Activated CD8-positive, alpha-beta memory T cell treated with anti-CD3 and anti-CD28 coated beads for 1 hour (primary cell): ENCODE results near the gene OGA.

Experiments used
- DNase-seq, 2 donors: peaks; one replicate each; pipeline ENCODE4 v3.0.0-alpha.2; 2020; ENCODE audit warnings: low read depth in 1 of 2; ENCODE audit errors: extremely low read depth in 1 of 2

OGA gene

DNA sequence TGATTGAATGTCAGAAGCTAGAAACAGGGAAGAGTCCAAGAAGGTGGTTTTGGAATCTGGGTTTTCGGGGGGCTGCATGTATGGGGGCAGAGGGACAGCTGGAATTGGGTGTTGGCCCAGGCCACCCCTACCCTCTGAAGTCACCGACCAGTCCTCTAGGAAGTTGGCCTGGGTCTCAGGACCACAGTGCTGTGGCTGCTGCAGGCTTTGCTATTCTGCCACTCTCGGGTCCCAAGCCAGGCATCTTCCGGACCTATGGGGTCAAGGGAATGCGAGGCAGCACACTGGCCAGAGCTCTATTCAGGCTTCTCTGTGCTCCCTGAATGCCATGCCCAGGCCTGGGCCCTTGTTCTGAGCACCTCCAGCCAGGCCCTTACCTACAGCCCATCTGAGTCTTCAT is 55.5 kb downstream of the OGA start:
- DNase-seq: no peak

DNA sequence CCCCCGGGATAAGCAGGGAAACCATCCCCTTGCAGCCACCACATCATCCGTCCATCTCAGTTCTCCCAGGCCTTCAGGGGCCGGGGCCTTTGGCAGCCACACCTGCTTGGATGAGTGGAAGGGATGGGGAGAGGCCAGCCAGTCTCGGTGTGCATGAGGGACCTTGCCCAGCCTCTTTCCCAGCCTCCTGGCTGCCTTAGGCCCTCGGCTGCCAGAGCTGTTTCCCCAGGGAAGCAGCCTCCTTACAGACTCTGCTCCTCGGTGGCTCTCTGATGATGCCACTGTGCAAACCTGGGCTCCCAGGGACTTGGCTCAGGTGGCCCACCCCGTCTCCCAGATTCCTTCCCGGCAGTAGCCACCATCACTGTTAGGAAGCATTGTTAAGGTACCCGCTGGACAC is 57.0 kb downstream of the OGA start:
- no peak for DNase-seq

DNA sequence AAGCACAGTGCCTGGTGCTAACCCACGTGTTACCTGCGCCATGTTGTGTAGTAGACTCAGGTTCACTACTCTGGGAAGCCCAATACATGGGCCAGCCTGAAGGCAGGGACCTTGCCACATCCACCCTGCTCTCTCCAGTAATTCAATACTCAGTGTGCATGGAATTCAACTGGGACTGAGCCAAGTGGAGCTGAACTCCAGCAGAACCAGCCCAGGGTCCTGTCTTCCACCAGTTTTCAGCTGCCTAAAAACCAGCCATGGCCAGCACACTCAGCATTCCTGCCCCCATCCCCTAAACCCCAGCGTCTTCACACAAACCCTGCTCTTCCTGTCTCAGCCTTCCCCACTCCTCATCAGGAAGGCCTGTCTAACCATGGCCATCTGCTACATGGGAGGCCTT is 57.7 kb downstream of the OGA start:
- no peak for DNase-seq

DNA sequence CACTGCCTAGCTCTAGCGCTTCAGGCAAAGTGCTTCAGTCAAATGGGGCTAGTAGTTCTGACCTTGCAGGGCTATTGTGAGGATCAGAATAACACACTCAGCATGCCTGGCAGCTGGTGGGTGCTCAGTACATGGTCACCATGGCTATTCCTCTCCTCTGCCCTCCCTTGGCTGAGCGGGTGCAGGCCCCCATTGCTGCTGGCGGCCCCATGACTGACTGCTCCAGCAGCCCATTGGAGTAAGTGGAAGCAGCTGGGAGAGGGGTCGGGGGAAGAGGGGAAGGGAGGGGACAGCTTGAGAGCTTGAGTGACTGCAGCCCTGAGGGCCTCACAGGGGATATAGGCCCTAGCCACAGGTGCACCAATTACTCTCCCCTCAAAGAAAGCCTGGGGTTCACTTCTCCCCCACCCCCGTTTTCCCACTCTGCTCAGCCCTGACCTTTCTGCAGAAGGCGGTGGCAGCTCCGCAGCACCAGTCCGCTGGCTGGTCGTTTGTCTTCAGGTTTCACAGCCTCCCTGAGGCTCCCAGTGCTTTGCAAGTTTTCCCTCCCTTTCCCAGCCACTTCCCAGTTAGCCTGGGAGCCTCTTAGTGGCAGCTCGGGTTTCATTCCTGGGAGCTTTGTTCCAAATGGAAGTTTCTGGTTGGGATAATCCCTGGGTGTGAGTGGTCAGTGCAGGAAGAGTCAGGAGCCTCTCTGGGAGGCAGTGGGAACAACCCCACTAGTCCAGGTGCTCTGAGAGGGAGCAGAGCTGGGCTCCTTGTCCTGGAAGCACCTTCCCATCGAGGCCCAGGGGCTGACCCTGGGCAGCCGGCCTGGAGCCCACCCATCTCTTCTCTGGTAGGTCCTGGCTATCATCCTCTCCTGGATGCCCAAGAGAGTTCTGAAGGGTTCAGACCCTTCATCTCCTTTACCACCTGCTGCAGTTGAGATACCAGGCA is 58.7 kb downstream of the OGA start:
- DNase-seq: no peak

DNA sequence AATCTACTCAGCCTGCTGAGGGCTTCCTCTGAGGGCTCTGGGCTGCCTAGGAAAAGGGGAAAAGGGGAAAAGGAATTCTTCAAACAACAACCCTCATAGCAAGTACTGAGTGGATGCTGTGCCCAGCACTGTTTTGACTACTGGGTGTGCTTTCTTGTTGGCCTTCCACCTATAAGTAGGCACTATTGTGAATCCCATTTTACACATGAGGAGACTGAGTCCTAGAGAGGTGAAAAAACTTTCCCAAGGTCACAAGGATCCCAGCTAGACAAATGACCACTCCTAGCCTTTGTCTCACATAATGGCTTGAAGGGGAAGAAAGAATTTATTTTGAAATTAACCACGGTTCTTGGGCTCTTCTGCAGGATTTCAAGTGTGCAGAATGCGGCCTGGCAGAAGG is 59.4 kb downstream of the OGA start:
- DNase-seq: no peak

DNA sequence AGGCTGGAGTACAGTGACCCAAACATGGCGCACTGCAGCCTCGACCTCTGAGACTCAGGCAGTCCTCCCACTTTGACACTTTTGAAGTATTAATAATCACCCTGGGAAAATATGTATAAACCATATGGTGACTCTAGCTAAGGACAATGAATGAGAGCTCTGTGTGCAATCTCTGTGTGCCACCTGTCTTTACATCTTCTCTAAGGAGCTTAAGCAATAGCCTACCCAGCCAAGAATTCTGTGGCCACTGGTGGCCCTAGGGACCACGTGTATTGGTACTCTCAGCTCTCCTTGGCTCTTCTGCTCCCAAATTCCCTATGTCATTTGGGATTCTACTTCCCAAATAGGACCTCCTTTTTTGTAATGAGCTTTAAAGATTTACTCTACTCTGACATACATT is 66.0 kb downstream of the OGA start:
- DNase-seq: no peak

DNA sequence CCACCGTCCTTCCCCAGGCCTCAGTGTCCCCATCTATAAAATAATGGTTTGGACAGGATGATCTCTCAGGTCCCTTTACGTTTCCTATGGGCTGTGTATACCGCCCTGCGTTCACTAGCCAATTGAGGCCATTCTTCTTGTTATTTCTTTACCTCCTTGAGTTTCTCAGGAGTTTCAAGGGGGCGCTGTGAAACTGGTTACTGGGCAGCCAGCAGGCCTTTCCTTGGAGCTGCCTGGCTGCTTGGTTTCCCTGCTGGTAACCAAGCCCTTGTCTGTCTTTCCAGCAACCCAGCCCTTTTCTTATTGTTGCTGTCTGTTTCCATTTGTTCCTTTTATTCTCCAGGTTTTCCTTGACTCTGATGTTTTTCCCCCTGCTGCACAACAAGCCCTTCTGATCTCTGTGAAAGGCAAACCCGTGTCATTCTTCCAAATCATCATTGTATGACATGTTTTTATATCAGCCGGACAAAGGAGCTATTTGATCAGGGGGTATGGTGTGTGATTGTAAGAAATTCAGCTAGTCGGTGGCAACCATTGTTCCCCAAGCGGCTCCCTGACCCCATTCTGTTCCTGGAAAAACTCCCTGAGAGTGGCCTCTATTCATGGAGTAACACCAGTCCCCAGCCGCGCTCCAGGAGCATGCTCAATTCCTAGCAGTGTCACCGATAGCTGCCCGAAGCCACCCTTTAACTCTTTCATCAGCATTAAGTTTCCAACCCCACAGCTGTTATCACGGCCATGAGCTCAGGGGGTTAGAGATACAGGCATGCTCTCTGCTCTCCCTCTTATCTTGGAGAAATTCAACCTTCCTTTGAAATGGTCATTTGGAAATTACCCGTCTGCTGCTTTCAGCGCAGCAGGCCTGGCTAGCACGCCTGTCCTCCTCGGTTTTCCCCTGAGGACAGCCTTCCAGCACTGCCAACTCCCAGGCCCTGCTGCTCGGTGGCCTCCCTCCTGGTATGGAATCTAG is 68.9 kb downstream of the OGA start:
- DNase-seq: no peak

DNA sequence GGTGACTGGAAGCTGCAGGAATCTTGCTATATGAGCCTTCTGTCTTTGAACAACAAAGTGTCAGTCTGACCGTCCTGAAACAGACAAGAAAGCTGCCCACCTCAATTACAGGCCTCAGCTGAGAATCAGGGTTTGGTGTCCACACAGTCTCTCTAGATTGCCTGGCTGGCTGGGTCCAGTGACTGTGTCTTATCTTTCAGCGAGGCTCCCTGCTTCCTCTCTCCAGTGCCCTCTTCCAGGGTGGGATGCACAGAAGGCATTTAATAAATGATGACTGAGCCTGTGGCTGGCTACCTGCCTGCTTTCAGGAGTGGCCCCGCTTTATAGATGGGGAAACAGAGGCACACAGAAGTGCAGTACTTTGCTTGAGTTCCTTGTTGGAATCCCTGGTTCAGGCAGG is 69.7 kb downstream of the OGA start:
- no peak for DNase-seq

DNA sequence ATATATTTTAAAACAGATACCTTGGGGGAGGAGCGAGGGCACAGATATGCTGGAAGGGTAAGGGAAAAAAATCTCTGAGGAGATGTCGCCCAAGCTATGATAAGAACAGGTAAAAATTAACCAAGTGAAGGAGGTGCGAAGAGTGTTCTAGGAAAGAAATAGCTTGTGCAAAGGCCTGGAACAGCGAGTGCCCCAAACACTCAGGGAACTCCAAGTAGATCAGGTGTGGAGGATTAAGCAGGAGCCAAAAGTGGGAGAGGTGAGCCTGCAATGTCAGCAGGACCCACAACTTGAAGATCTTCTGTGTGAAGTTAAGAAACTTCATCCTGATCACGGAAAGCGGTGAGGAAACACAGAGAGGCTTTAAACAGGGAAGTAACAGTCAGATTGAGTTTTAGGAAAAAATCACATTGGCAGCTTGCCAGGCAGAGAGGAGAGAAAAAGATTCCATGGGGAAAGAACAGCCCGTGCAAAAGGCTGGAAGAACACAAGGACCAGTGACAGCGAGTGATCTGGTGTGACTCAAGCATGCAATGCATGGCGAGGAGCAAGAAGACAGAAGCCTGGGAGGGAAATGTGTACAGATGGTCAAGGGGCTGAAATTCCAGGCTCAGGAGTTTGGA is 73.1 kb downstream of the OGA start:
- no peak for DNase-seq

DNA sequence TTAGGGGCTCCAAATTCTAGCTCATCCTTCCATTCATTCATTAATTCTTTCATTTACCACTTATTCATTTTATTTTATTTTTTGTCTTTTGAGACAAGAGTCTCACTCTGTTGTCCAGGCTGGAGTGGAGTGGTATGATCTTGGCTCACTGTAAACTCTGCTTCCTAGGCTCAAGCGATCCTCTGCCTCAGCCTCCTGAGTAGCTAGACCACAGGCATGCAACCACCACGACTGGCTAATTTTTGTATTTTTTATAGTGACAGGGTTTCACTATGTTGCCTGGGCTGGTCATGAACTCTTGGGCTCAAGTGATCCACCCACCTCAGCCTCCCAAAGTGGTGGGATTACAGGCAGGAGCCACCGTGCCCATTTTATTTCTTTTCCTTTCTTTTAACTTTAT is 74.0 kb downstream of the OGA start:
- no peak for DNase-seq

DNA sequence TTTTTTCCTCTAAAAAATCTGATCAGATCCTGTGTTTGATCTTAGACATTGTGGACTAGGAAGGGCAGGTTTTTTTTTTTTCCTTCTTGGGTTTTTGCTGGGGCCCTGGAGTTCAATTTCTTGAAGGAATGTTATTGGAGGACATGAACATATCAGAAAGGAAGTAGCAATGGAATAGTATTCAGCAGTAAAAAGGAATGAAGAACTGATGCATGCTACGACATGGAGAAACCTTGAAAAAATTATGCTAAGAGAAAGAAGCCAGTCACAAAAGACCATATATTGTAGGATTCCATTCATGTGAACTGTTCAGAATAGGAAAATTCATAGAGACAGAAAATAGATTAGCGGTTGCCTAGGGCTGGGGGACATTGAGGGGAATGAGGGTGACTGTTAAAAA is 76.3 kb downstream of the OGA start:
- DNase-seq: no peak

DNA sequence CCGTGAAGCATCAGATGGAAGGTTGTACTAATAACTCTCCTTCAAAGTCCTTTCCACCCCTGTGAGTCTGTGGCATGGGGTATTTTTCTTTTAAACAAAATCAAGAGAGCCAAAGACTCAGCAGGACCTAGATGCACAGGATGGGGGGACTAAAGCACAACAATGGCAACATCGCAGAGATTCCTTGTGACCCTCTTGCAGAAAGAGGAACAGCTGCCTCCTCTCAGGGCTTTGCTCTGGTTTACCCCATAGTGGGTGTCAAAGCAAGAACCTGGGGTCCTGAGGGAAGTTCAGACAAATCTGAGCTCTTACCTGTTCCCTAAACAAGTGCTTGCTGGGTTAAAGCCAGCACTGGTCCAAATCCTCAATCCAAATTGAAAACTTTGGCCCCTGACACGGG is 81.6 kb downstream of the OGA start:
- DNase-seq: no peak
